ENCODE measurements around the gene PRDM13.

The PRDM13 gene

DNA sequence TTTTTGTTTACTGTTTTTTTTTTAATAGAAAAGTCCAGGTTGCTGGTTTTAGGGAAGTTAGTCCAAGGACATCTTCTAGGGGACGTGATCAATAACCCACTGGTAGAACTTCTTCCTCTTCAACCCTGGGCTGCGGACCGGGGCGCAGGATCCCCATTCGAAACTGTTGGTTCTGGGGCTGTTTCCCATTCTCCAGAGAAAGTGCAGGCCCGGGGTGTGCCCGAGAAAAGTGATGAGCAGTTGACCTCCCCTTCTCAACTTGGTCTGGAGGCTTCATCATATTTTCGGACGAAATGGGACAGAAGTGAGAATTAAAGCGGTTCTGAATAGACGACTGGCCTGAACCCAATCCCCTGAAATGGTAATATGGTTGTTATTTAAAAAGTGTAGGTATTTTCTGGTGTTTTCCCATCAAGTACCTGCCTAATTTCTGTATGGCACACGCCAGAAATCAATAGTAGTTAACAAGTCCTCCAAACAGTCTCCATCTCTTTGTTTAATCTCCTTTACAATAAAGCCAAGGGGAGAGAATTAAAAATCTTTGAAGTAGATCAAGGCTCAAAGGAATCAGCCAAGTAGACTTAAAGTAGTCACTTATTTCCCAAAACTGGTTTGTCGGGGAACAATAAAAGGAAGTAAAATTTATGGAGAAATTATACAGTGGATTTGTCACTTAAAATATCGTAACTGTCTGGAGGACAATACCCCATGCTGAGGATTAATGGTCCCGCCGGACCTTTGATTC, 550 bp upstream of the PRDM13 start:
- H3K9ac ChIP-seq (ENCODE audit: low read length) = no peak overlapping the region
- peaks cover 98% of the 10 kb centered on the region for H3K27me3 ChIP-seq (ENCODE audit: control insufficient read depth, insufficient read depth, low read length)

DNA sequence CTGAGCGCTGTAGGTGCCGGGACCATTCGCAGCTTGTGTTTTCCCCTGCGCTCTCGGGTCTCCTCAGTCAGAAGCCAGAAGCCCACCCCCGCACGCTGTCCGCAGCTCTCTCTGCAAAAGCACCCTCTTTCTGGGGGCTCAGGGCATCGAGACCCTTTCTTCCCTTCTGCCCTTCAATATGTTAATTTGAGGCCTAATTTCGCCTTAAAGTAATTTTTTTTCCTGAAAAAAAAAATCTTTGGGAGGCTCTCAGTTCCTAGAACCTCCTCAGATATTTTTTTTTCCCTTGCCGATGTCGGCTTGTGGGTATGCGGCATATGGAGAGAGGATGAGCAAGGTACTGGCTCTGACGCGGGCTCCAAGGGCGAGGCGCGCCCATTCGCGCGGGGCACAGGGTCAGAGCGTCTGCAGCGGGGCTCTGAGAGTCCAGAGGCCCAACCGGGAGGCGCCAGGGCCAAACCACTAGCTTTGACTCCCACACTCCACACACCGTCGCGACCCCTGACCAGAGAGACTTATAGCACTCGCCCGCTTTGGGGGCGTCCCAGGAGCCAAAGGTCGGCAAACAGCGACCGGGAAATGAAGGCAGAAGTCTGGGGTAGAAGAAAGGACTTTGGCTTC, 893 bp downstream of the PRDM13 start:
- Histone ChIP-seq H3K36me3 (ENCODE audit: control insufficient read depth, insufficient read depth, low read length) (no peaks in the 10 kb centered on the region), H3K27me3 (ENCODE audit: control insufficient read depth, insufficient read depth, low read length) (peaks cover 96% of the 10 kb centered on the region), H3K4me3 (ENCODE audit: low read length) (no peak overlapping the region), H3K4me1 (ENCODE audit: control insufficient read depth, insufficient read depth, low read length) (peaks cover 17% of the 10 kb centered on the region), H3K9me3 (ENCODE audit: control insufficient read depth, low read length) (peaks cover 5% of the 10 kb centered on the region), H3K9ac (ENCODE audit: low read length) (no peak overlapping the region)

More for the DNA sequence above, 550 bp upstream of the PRDM13 start:
- Histone ChIP-seq H3K9me3 (ENCODE audit: control insufficient read depth, low read length) (peaks cover 5% of the 10 kb centered on the region), H3K4me1 (ENCODE audit: control insufficient read depth, insufficient read depth, low read length) (peaks cover 17% of the 10 kb centered on the region), H3K36me3 (ENCODE audit: control insufficient read depth, insufficient read depth, low read length) (no peaks in the 10 kb centered on the region), H3K4me3 (ENCODE audit: low read length) (no peak overlapping the region)

DNA sequence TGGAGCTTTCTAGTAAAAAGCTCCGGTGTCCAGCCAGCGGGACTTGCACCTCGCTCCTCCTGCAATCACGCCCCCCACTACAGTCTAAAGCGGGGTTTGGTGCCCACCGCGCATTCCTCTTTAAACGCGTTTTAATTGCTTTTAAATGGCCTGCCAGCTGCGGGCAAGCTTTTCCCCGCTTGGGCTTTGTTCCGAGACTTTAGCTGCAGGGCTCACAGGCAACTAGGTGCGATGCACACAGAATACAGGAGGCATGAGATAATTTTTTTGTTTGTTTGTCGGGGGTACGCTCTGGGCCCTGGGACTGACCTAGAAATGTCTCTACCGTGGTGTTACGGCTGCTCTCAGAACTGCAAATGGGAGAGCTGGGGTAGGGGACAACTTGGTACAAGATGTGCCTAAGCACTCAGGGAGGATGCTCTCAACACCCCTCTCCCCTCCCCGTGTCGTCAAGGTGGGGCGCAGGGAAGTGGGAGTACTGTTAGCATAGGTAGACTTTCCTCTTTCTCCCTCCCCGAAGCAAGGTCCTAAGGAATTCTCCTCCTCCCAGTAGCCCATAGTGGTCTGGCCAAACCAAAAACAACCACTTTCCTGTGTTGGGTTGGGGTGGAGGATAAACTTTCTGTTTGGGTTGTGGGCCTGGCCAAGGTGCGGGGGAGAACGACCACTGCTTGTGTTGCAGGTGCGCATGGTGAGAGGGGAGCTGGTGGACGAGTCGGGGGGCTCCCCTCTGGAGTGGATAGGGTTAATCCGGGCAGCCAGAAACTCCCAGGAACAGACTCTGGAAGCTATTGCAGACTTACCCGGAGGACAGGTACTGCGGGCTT, 1.6 kb downstream of the PRDM13 start:
- H3K36me3 ChIP-seq (ENCODE audit: control insufficient read depth, insufficient read depth, low read length) = no peaks in the 10 kb centered on the region
- H3K9me3 ChIP-seq (ENCODE audit: control insufficient read depth, low read length) = peaks cover 5% of the 10 kb centered on the region
- no peak overlapping the region for H3K9ac ChIP-seq (ENCODE audit: low read length)
- peaks cover 96% of the 10 kb centered on the region for H3K27me3 ChIP-seq (ENCODE audit: control insufficient read depth, insufficient read depth, low read length)
- H3K4me3 ChIP-seq (ENCODE audit: low read length) = no peak overlapping the region
- H3K4me1 ChIP-seq (ENCODE audit: control insufficient read depth, insufficient read depth, low read length) = peaks cover 17% of the 10 kb centered on the region

DNA sequence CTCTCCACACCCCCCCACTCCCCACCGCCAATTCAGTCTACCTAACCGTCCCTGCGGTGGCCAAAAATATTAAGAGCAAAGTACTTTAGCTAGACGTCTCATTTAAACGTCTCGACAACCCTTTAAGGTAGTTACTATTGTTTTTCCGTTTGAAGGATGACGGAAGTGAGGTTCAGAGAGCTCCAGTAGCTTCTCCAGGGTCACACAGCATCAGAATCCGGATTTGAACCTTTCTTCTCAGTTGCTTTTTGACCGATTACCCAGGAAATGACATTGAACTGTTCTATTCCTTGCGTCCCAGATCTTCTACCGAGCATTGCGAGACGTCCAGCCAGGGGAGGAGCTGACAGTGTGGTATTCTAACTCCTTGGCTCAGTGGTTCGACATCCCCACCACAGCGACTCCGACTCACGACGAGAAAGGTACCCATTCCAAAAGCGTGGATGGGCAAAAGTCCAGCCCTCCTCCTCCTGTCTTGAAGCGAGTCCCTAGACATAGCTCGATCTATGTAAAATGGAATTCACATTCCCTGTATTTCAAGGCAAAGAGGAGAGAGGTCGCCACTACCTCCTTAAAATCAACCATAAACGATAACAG, 2.4 kb downstream of the PRDM13 start:
- peaks cover 10% of the 10 kb centered on the region for H3K4me1 ChIP-seq (ENCODE audit: control insufficient read depth, insufficient read depth, low read length)

DNA sequence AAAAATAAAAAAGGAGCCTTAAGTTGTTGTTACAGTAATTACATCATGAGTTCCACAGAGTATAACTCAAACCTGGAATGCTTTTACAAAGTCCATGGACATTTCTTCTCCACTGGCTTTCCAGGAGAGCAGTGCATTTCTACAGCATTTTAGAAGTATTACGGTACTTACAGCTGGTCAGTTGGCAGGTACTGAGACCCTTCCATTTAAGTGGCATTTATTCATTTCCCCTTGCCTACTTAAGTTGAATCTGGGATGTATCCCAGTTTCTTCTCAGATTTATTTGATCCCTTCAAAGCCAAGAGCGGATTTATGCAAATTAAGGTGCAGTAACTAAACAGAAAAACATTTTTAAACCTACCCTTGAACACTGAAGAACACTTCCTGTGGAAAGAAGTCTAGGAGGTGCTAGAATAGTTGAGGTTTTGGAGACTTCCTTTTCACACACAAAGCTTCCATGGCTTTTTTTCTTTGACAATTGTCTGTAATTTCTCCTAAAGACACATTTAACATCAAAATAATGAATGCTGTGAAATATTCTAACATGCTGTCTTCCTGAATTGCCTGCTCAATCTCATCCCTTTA, 3.4 kb downstream of the PRDM13 start:
- H3K9ac ChIP-seq (ENCODE audit: low read length) = no peak overlapping the region
- H3K27me3 ChIP-seq (ENCODE audit: control insufficient read depth, insufficient read depth, low read length) = peaks cover 94% of the 10 kb centered on the region
- H3K9me3 ChIP-seq (ENCODE audit: control insufficient read depth, low read length) = peaks cover under 1% of the 10 kb centered on the region
- no peak overlapping the region for H3K4me3 ChIP-seq (ENCODE audit: low read length)
- peaks cover 9% of the 10 kb centered on the region for H3K4me1 ChIP-seq (ENCODE audit: control insufficient read depth, insufficient read depth, low read length)
- H3K36me3 ChIP-seq (ENCODE audit: control insufficient read depth, insufficient read depth, low read length) = no peaks in the 10 kb centered on the region

More for the DNA sequence above, 2.4 kb downstream of the PRDM13 start:
- Histone ChIP-seq H3K27me3 (ENCODE audit: control insufficient read depth, insufficient read depth, low read length) (peaks cover 94% of the 10 kb centered on the region), H3K4me3 (ENCODE audit: low read length) (no peak overlapping the region), H3K9me3 (ENCODE audit: control insufficient read depth, low read length) (peaks cover 5% of the 10 kb centered on the region), H3K36me3 (ENCODE audit: control insufficient read depth, insufficient read depth, low read length) (no peaks in the 10 kb centered on the region), H3K9ac (ENCODE audit: low read length) (no peak overlapping the region)

DNA sequence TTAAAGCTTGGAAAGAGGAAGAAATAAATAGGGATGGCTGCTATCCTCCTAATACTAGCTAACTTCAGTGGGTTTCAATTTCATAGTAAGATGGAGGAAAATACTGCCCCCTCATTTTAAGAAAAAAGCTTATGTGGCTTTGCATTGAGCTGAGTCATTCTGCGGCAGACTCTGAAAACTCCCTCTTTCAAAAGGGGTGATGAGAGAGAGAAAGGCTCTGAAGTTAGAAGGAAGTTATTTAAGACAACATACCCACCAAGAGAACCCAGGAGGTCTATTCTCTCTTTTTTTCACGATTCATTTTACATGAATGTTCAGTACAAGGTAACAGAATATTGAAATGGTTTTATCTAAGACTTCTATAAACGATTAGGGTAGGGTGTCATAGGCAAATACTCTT, 4.5 kb downstream of the PRDM13 start:
- Histone ChIP-seq H3K27me3 (ENCODE audit: control insufficient read depth, insufficient read depth, low read length) (peaks cover 94% of the 10 kb centered on the region), H3K9me3 (ENCODE audit: control insufficient read depth, low read length) (no peaks in the 10 kb centered on the region), H3K9ac (ENCODE audit: low read length) (no peak overlapping the region), H3K4me3 (ENCODE audit: low read length) (no peak overlapping the region), H3K4me1 (ENCODE audit: control insufficient read depth, insufficient read depth, low read length) (peaks cover 9% of the 10 kb centered on the region), H3K36me3 (ENCODE audit: control insufficient read depth, insufficient read depth, low read length) (no peaks in the 10 kb centered on the region)

DNA sequence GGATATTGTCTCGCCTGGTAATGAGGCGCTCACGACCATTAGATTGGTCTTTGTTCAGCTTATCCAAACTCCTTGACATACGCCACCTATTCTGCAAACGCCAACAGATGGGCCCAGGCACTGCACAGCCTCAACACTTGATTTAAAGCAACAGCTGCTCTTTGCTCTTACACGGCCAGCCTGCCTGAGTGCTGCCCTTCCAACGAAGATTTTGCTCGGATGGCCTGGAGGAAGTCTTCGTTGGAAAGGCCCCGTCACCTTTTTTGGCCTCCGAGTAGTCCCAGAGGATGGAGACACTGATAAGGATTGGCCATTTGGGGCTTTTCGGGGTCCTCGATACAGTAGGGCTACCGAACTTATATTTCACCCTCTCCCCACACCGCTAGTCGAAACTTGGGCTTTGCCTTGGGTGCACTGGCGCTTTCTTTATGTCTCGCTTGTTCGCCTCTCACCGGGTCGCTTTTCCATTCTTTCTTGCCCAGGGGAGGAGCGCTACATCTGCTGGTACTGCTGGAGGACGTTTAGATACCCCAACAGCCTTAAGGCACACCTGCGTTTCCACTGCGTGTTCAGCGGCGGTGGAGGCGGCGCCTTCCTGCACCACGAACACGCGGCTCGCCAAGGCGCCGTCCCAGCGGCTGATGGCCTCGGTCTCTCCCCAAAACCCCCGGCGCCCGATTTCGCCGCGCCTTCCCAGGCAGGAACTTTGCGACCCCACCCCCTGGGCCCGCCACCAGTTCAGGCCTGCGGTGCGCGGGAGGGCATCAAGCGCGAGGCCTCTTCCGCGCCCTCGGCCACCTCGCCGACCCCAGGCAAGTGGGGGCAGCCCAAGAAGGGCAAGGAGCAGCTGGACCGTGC, 6.1 kb downstream of the PRDM13 start:
- peaks cover 6% of the 10 kb centered on the region for H3K4me1 ChIP-seq (ENCODE audit: control insufficient read depth, insufficient read depth, low read length)
- no peaks in the 10 kb centered on the region for H3K36me3 ChIP-seq (ENCODE audit: control insufficient read depth, insufficient read depth, low read length)
- no peaks in the 10 kb centered on the region for H3K9me3 ChIP-seq (ENCODE audit: control insufficient read depth, low read length)
- H3K27me3 ChIP-seq (ENCODE audit: control insufficient read depth, insufficient read depth, low read length) = peaks cover 94% of the 10 kb centered on the region
- no peak overlapping the region for H3K4me3 ChIP-seq (ENCODE audit: low read length)
- H3K9ac ChIP-seq (ENCODE audit: low read length) = no peak overlapping the region

DNA sequence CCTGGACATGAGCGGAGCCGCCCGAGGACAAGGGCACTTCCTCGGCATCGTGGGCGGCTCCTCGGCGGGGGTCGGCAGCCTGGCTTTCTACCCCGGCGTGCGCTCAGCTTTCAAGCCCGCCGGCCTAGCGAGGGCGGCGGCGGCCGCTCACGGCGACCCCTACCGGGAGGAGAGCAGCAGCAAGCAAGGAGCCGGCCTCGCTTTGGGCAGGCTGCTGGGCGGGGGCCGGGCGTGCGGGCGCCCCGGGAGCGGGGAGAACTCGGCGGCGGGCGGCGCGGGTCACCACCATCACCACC, 6.7 kb downstream of the PRDM13 start:
- no peaks in the 10 kb centered on the region for H3K9me3 ChIP-seq (ENCODE audit: control insufficient read depth, low read length)
- H3K4me1 ChIP-seq (ENCODE audit: control insufficient read depth, insufficient read depth, low read length) = peaks cover 6% of the 10 kb centered on the region
- no peak overlapping the region for H3K4me3 ChIP-seq (ENCODE audit: low read length)
- no peak overlapping the region for H3K9ac ChIP-seq (ENCODE audit: low read length)
- H3K27me3 ChIP-seq (ENCODE audit: control insufficient read depth, insufficient read depth, low read length) = peaks cover 94% of the 10 kb centered on the region
- H3K36me3 ChIP-seq (ENCODE audit: control insufficient read depth, insufficient read depth, low read length) = no peaks in the 10 kb centered on the region

DNA sequence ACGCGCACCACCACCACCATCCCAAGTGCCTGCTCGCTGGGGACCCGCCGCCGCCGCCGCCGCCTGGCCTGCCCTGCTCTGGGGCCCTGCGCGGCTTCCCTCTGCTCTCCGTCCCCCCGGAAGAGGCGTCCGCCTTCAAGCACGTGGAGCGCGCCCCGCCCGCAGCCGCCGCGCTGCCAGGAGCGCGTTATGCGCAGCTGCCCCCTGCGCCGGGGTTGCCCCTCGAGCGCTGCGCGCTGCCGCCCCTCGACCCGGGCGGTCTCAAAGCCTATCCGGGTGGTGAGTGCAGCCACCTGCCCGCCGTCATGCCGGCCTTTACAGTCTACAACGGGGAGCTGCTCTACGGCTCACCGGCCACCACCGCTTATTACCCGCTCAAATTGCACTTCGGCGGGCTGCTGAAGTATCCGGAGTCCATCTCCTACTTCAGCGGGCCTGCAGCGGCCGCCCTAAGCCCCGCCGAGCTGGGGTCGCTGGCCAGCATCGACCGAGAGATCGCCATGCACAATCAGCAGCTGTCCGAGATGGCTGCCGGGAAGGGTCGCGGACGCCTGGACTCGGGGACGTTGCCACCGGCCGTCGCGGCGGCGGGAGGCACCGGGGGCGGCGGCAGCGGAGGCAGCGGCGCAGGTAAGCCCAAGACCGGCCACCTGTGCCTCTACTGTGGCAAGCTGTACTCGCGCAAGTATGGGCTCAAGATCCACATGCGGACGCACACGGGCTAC, 7.2 kb downstream of the PRDM13 start:
- H3K9ac ChIP-seq (ENCODE audit: low read length) = no peak overlapping the region
- H3K27me3 ChIP-seq (ENCODE audit: control insufficient read depth, insufficient read depth, low read length) = peaks cover 94% of the 10 kb centered on the region
- no peaks in the 10 kb centered on the region for H3K9me3 ChIP-seq (ENCODE audit: control insufficient read depth, low read length)
- no peaks in the 10 kb centered on the region for H3K36me3 ChIP-seq (ENCODE audit: control insufficient read depth, insufficient read depth, low read length)
- peaks cover 6% of the 10 kb centered on the region for H3K4me1 ChIP-seq (ENCODE audit: control insufficient read depth, insufficient read depth, low read length)
- H3K4me3 ChIP-seq (ENCODE audit: low read length) = no peak overlapping the region

DNA sequence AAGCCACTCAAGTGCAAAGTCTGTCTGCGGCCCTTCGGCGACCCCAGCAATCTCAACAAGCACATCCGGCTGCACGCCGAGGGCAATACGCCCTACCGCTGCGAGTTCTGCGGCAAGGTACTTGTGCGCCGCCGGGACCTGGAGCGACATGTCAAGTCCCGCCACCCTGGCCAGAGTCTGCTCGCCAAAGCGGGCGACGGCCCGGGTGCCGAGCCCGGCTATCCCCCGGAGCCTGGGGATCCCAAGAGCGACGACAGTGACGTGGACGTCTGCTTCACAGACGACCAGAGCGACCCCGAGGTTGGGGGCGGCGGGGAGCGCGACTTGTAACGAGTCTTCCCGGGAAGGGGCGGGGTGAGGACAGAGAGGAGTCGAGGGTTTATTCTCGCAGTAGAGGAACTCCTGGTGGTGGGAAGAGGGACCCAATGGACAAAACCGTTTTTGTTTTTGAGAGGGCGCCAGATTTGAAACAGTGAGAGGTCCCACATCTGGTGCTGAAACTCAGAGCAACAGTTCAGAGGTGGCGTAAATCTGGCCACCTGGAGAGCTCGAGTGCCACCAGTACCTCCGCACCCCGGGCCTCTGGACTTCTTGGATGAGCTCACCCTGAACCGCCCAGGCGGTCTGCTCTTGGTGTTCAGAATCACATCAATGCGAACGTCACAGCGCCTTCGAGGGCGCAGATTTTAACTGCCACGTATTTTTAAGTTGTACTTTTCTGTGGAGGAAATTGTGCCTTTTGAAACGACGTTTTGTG, 8.0 kb downstream of the PRDM13 start:
- H3K9ac ChIP-seq (ENCODE audit: low read length) = no peak overlapping the region
- no peak overlapping the region for H3K4me3 ChIP-seq (ENCODE audit: low read length)
- no peaks in the 10 kb centered on the region for H3K36me3 ChIP-seq (ENCODE audit: control insufficient read depth, insufficient read depth, low read length)
- H3K4me1 ChIP-seq (ENCODE audit: control insufficient read depth, insufficient read depth, low read length) = peaks cover 6% of the 10 kb centered on the region
- no peaks in the 10 kb centered on the region for H3K9me3 ChIP-seq (ENCODE audit: control insufficient read depth, low read length)
- peaks cover 94% of the 10 kb centered on the region for H3K27me3 ChIP-seq (ENCODE audit: control insufficient read depth, insufficient read depth, low read length)
